ENCODE results near the gene MAGOH.

MAGOH gene

GRCh38 chr1:53195246-53196016, 42.9 kb downstream of the MAGOH start:
- in situ Hi-C loops (cut with MboI; ENCODE audit: low sequenced_read_pairs), result loop anchor here (25.0 kb wide), 1 partner anchor 283 kb away; the partner anchor contains the start of gene ECHDC2

DNA sequence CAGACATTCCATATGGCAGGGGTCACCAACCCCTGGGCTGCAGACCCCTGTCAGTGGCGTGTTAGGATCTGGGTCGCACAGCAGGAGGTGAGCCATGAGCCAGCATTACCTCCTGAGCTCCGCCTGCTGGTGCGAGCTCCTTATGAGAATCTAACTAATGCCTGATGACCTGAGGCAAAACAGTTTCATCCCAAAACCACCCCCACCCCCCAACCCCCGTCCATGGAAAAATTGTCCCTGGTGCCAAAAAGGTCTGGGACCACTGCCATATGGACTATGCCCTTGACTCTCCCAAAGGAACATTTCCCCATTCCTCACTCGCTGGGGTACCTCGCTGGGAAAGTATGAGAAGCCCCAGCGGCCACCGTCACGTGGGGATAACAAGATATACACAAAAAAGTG, 48.1 kb downstream of the MAGOH start:
- in situ Hi-C loops (cut with MboI; ENCODE audit: low sequenced_read_pairs), result loop anchor here (25.0 kb wide), 1 partner anchor 278 kb away; the partner anchor contains the start of gene ECHDC2

DNA sequence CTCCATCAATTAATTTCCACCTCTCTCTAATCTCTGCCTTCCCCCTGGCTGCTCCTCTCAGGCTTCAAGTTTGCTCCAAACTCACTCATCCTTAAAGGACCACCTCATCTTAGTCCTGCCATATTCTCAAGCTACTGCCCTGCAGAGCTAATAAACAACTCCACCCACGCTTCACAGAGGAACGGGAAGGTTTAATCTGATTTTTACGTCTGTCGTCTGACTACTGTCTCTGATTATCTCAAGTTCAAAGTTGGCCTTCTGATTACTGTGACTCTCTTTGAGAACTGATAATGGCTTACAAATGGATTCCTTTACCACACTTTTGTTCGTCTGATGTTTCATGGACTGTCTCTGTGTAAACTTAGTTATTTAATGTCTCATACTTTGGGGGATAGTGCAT, 49.3 kb downstream of the MAGOH start:
- in situ Hi-C loops (cut with MboI; ENCODE audit: low sequenced_read_pairs), result loop anchor here (25.0 kb wide), 1 partner anchor 277 kb away; the partner anchor contains the start of gene ECHDC2

GRCh38 chr1:53188099-53188498, 50.2 kb downstream of the MAGOH start:
- in situ Hi-C loops (cut with MboI; ENCODE audit: low sequenced_read_pairs), result loop anchor here (25.0 kb wide), 1 partner anchor 276 kb away; the partner anchor contains the start of gene ECHDC2

DNA sequence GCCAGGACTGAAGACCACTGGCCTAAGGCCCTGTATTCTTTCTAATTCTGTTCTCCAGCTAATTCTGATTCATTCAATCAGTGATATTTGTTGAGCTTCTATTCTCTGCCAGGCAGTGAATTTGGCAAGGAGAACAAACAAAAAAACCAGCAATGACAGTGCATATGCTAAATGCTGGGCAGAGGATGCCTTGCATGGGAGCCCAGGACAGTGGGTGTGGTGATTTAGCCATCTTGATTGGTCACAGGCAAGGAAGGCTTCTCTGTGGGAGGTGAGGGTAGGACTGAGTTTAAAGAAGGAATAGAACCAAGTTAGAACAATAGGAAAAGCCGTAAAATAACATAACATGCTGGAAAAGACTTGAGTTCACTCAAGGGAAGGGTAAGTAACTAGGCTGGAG, 50.9 kb downstream of the MAGOH start:
- in situ Hi-C loops (cut with MboI; ENCODE audit: low sequenced_read_pairs), result loop anchor here (25.0 kb wide), 1 partner anchor 275 kb away; the partner anchor contains the start of gene ECHDC2

DNA sequence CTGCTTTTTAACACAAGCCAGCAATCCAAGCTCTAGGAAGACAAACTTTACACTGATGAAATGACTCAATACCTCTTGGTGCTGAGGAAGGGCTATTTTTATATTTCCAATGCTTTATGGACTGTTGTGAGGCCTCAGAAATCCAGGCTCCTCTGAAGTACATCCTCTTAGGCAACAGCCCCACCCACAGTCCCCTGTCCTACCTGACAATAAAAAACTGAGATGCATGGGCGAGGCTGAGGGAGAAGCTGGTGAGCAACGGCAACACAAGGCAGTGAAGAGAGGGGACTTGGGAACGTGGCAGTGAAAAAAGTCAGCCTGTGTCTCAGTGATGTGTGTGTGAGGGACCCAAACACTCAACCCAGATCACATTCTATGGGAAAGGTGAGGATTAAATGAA, 51.8 kb downstream of the MAGOH start:
- in situ Hi-C loops (cut with MboI; ENCODE audit: low sequenced_read_pairs), result loop anchor here (25.0 kb wide), 1 partner anchor 274 kb away; the partner anchor contains the start of gene ECHDC2

GRCh38 chr1:53185955-53186297, 52.4 kb downstream of the MAGOH start:
- in situ Hi-C loops (cut with MboI; ENCODE audit: low sequenced_read_pairs), result loop anchor here (25.0 kb wide), 1 partner anchor 274 kb away; the partner anchor contains the start of gene ECHDC2

GRCh38 chr1:53183095-53183990, 55.0 kb downstream of the MAGOH start:
- in situ Hi-C loops (cut with MboI; ENCODE audit: low sequenced_read_pairs), result loop anchor here (25.0 kb wide), 1 partner anchor 271 kb away; the partner anchor contains the start of gene ECHDC2

DNA sequence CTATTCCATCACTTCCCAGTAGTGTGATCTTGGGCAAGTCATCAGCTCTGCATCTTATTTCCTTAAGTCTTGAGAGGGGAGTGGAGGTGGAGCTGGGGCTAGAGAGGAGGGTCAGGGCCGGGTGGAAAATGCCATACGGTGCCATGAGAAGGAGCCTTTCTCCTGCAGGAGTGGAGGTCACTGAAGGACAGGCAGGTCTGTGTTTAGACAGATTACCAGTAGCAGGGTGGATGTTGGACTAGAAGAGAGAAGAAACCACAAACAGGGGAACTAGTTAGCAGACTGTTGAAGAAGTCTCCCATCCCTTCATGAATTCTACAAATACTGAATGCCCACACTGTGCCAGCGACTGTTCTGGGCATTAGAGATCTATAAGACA, 55.6 kb downstream of the MAGOH start:
- in situ Hi-C loops (cut with MboI; ENCODE audit: low sequenced_read_pairs), result loop anchor here (25.0 kb wide), 1 partner anchor 270 kb away; the partner anchor contains the start of gene ECHDC2

GRCh38 chr1:53182111-53182593, 56.2 kb downstream of the MAGOH start:
- in situ Hi-C loops (cut with MboI; ENCODE audit: low sequenced_read_pairs), result loop anchor here (25.0 kb wide), 1 partner anchor 270 kb away; the partner anchor contains the start of gene ECHDC2

DNA sequence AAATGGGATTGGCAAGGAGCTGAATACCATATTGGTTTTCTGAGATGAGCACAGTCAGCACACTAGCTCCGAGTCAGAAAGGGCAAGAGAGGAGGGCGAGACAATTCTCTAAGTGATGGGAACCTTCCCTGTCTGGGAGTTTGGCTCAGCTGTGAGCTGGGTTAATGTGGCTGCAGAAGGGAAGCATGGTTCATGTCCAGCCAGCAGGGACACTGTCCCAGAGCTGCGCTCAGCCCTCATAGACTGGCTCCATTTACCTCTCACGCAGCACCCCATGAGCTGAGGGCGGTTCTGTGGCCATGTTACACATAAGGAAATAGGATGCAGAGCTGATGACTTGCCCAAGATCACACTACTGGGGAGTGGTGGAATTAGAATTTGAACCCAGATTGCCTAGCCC, 57.4 kb downstream of the MAGOH start:
- in situ Hi-C loops (cut with MboI; ENCODE audit: low sequenced_read_pairs), result loop anchor here (25.0 kb wide), 1 partner anchor 269 kb away; the partner anchor contains the start of gene ECHDC2

- in situ Hi-C loops (cut with MboI; ENCODE audit: low sequenced_read_pairs), result loop anchor here (25.0 kb wide), 1 partner anchor 268 kb away; the partner anchor contains the start of gene ECHDC2
Observed at GRCh38 chr1:53180226-53180625, 58.1 kb downstream of the MAGOH start.
